Measurements from ENCODE around the gene HDGFL2.
A peak's percentile ranks its signal among the peaks of the same experiment; 100 is the strongest.

Gene HDGFL2

DNA sequence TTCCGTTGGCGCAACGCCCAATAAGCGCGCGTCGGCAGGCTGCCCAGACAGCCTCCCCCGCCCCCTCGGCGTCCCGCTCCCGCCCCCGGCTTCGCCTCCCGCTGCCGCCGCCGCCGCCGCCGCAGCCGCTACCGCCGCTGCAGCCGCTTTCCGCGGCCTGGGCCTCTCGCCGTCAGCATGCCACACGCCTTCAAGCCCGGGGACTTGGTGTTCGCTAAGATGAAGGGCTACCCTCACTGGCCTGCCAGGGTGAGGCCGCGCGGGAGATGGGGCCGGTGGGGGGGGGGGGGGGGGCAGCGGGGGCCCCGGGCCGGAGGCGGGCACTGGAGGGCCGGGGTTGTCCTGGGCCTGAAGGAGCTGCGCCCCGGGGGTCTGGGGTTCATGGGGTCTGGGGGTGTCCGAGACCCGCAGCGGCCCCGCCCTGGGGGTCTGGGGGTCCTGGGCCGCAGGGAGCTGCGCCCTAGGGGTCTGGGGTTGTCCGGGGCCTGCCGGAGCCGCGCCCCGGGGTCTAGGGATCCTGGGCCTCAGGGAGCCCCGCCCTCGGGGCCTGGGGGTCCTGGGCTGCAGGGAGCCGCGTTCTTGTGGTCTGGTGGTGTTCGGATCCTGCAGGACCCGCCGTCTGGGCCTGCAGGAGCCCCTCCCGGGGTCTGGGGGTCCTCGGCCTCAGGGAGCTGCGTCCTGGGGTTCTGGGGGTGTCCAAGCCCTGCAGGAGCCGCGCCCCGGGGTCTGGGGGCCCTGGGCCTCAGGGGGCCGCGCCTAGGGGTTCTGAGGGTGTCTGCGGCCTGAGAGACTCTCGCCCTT lies at the start of gene HDGFL2:
Gene HDGFL2, plus strand, starts transcription at position 124 of the 801 bp plus-strand sequence. Its CDS starts 54 bp downstream, at position 178.
- DNase-seq, result peak in 4 of 51 donors; percentile 46 to 95 (median 90)

DNA sequence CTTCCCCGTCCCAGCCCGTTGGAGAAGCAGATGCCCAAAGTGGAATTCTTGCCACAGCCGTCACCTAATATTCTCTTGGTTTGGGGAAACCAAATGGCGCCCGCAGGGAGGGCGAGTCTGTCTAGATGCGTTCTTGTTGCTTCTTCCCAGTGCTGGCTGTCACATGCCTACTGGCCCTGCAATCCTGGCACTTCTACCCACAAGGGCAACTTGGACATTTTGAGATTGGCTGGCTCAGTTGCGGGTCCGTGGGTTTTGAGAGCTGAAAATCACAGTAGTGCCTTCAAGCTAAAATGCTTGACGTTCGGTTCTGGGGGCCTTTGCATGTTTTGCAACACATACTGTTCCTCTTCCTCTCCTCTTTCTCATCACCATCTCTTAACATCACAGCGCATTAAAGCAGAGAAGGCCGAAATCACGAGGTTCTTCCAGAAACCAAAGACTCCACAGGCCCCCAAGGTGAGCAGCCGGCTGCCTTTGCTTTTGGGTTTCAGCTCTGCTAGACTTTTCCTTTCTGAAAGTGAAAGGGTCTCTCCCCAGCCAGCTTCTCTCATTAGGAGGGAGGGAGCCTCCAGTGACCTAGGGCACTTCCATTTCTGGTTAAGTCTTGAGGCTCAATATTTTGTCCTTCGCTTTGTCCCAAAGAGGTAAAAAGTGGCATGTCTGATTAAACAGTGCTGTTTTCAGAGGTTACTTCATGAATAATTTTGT lies 48.5 kb upstream of the HDGFL2 start:
- no peak for DNase-seq

DNA sequence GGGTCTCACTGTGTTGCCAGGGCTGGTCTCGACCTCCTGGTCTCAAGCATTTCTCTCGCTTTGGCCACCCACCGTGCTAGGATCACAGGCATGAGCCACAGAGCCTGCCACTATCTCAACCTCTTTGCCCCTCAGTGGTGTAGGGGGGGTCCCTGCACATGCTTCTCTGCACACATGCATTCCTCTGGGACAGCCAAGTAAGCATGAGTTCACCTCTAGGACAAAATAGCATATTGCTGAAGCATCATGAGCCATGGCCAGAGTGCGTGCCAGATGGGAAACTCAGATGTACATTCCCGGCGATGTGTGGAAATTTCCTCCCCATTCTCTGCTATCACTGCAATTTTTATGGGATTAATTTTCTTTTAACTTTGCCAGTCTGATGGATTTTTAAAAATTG lies 46.6 kb upstream of the HDGFL2 start:
- DNase-seq, result no peak

DNA sequence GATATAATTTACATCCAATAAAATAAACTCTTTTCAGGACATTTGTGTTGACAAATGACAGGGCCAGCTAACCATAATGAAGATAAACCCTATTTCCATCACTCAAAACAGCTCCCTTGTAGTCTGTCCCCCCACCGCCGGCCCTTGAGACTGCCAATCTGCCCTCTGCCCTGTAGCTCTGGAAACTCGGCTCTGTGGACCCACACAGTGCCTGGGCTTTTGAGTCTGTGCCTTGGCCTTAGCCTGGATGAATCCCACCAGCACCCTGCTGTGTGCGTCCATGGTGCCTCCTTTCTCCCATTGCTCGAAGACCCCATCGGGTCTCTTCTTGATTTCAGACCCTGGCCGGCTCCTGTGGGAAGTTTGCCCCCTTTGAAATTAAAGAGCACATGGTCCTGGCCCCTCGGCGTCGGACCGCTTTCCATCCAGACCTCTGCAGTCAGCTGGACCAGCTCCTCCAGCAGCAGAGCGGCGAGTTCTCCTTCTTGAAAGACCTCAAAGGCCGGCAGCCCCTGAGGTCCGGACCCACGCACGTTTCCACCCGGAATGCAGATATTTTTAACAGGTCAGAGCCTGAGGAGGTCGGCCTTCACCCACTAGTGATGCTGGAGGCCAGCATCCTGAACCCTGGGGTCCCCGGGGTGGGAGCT lies 43.6 kb upstream of the HDGFL2 start:
- no peak for DNase-seq

DNA sequence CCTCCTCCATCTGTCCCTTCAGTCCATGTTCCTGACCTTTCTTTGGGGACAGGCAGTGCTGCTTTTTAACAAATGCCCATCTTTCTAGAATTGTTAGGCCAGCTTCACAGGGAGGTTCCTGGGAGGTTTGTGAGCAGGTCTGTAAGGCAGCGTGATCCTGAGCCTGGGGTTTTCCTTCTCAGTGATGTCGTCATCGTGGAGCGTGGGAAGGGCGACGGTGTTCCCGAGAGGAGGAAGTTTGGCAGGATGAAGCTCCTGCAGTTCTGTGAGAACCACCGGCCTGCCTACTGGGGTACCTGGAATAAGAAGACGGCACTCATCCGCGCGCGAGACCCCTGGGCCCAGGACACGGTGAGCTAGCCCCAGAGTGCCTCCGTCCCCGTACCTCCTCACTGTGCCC lies 42.8 kb upstream of the HDGFL2 start:
- DNase-seq, result no peak

DNA sequence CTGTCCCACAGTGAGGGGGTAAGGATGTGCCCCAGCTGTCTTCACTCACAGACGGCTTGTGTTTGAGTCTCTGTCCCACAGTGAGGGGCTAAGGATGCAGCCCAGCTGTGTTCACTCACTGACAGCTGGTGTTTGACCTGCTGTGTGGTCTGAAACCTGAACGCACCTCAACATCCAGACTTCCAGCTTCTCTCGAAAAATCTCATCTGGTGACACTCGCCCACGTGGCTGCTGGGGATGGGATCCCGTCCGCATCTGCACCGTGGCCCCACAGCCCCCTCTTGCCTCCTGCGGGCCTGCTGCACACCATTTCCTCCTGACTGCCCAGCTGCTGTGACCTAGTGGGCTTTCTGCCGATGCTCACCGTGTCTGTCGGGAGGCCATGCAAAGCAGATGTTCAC lies 42.3 kb upstream of the HDGFL2 start:
- no peak for DNase-seq

DNA sequence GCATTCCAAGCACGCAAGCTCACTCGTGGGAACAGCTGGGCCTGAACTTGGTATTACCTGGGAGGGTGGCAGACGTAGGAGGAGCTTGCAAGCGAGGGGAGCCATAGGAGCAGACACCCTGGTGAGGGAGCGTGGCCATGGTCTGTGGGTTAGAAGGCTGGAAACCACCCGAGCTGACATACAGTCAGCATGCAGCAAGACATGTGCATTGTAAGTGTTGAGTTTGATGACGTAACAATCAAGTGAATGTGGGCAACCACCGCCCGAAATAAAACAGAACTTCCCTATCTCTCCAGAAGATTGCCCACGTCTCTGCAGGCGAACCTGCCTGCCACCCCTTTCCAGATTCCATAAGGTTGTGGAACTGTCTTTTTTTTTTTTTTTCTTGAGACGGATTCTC lies 41.3 kb upstream of the HDGFL2 start:
- DNase-seq, result peak in 25 of 51 donors; percentile 12 to 52 (median 25)

DNA sequence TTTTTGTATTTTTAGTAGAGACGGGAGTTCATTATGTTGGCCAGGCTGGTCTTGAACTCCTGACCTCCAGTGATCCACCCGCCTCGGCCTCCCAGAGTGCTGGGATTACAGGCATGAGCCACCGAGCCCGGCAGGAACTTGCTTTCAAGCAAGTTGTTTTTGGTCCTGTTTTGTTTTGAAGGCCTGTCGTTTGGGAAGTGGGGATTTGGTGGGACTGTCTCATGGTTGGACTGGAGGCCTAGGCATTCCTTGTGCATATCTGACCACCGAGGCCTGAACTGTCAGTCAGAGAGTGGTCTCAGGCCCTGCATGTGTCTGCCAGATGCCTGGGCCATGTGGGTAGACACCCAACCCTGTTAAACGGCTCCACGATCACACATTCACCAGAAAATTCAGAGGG lies 40.8 kb upstream of the HDGFL2 start:
- DNase-seq, result no peak

DNA sequence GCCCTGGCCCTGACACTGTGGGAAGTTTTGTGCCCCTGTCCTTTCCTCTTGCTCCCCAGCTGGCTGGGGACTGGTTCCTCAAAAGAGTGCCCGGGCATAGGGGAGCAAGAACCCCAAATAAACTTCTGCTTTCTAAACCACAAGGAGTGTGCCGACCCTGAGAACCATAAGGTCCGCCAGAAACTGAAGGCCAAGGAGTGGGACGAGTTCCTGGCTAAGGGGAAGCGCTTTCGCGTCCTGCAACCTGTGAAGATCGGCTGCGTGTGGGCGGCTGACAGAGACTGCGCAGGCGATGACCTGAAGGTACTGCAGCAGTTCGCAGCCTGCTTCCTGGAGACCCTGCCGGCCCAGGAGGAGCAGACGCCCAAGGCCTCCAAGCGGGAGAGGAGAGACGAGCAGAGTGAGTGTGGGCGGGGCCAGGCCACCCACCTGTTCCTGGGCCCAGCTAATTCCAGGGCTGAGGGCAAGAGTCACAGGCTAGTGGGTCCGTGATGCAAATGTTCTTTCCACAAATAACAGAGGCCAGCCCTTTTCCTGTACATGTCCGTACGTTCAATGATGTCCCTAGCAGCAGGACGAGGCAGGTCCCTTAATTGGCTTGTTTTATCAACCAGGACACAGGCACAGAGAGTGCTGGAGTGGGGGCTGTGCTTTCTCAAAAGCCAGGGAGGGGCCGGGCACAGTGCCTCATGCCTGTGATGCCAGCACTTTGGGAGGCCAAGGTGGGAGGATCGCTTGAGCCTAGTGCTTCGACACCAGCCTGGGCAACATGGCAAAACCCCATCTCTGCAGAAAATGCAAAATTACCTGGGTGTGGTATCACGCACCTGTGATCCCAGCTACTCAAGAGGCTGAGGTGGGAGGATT lies 40.1 kb upstream of the HDGFL2 start:
- DNase-seq, result peak in 12 of 51 donors; percentile 6 to 43 (median 17)

DNA sequence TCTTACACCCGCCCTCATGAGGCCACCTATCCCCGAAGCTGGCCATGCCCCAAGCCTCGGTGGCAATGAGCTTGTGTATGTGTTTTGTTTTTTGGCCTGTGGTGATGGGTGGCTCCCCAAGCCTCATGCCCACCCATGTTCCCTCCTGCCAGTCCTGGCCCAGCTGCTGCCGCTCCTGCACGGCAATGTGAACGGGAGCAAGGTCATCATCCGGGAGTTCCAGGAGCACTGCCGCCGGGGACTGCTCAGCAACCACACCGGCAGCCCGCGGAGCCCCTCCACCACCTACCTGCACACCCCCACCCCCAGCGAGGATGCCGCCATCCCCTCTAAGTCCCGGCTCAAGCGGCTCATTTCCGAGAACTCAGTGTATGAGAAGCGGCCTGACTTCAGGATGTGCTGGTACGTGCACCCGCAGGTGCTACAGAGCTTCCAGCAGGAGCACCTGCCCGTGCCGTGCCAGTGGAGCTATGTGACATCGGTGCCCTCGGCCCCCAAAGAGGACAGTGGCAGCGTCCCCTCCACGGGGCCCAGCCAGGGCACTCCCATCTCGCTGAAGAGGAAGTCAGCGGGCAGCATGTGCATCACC lies 39.1 kb upstream of the HDGFL2 start:
- DNase-seq, result no peak

DNA sequence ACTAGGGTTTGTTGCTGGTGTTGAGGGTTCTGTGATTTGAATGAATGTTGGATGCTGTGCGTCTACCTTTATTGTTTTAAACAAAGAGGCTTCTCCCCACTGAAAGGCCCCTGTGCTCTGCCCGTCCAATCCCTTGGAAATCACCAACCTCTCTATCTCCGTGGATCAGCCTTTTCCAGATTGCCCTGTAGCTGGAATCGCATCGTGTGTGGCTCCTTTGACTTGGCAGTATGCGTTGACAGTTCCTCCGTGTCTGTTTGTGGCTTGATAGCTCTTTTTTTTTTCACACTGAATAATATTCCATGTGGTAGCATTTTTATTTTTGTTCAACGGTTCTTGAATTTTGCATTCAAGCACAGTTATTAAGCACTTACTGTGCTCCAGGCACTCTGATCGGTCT lies 37.7 kb upstream of the HDGFL2 start:
- DNase-seq, result no peak

DNA sequence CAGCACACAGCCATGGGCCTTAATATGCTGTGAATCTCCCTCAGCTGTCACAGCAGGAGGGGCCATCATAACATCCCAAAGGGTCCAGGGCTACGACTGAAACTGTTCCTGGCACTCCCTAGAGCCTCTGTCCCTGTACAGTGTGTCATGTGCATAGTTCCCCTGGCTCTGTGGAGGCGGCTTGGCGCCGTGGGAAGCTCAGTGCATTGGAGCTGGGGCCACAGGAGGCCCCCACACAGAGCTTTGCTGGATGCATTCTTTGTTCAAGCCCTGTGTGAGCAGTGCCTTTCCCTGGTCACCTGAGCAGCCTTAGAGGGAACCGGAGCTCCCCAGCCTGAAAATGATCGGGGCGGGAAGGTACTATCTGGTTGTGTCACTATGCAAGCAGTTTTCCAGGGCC lies 35.9 kb upstream of the HDGFL2 start:
- no peak for DNase-seq

DNA sequence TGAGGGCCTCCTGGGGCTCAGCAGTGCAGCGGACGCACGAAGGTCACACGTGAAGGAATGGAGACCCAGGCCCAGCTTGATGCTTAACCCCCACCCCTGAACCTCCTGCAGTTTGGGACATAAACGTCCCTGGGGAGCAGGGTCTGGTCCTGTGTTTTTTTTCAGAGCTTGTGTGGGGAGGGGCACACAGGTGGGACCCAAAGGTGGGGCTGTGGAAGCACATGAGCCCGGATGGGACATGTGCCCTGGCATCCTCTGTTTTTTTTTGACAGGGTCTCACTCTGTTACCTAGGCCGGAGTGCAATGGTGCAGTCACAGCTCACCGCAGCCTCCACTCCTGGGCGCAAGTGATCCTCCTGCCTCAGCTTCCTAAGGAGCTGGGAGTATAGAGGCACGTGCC lies 35.0 kb upstream of the HDGFL2 start:
- no peak for DNase-seq

DNA sequence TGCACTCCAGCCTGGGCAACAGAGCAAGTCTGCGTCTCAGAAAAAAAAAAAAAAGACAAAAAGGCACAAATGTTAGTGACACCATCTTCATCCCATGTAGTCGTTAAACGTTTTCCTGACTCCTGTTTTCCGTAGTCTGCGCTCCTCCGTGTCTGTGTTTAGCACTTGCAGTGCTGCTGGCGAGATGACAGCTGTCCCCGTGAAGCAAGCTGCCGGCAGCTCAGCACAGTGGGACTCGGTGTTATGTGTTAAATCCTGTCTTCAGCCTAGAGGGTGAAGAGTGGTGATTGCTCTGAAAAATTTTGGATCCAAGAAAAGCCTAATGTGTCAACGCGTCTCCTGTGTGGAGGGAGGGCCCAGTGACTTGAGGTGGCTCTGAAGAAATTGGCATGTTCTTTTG lies 32.9 kb upstream of the HDGFL2 start:
- DNase-seq, result peak in 1 of 51 donors; percentile 30

DNA sequence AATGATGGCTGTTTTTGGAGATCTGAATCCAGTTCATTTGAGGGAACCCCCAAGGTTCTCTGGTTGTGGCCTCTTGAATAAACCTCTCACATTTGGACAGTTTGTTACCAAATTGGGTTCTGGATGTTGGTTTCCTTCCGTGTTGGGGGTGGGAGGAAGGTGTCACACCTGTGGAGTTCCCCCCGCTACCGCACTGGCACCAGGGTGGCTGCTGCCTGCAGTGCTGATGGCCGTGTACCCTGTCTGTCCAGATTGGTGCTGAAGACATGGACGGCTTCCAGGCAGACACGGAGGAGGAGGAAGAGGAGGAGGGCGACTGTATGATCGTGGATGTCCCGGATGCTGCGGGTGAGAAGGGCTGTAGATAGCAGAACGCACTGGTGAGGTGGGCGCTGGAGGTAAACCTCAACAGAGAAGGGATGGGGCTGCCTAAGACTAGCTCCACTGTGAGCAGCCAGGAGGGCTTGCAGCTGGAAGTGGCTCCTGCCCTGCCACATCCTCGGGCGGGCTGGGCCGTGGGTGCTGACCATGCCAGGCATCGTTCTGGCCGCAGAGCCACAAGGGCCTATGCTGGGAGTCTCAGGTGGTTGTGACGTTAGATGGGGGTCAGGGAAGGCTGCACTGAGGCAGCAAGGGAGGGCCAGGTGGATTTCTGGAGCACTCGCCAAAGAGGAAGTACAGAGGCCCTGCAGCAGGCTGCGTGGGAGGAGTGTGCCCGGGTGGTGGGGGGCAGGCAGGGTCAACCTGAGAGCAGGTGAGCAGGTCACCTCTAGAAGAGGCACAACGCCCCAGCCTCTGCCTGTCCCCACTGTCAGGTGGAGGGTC lies 29.9 kb upstream of the HDGFL2 start:
- DNase-seq, result no peak

DNA sequence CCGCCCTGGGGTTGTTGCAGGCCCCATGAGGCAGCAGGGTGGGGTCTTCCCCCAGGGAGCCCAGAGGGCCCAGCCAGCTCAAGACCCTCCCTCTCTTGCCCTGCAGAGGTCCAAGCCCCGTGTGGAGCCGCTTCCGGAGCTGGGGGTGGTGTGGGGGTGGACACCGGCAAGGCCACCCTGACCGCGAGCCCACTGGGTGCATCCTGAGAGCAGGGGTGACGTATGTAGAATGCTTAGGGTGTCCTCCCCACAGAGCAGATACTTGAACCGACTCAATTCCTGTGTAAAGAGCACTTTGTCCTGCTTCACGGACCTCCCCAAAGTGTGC lies 29.3 kb upstream of the HDGFL2 start:
- no peak for DNase-seq

DNA sequence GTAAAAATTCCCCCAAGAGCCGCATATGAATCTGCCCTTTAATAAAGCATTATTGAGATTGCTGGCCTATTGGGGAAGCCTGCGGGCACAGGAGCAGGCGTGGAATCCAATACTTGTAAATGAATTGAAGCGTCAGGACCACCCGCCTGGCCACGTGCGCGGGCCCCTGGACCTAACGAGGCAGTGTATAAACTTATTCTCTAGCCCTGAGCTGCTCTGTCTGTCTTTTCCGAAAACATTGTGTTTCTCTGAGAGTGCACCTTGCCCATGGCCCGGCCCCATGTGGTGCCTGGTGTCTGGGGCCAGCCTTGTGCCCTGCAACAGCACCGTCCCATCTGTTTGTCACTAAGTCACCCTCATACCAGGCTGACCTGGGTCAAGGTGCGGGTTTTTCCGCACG lies 28.9 kb upstream of the HDGFL2 start:
- DNase-seq, result no peak

DNA sequence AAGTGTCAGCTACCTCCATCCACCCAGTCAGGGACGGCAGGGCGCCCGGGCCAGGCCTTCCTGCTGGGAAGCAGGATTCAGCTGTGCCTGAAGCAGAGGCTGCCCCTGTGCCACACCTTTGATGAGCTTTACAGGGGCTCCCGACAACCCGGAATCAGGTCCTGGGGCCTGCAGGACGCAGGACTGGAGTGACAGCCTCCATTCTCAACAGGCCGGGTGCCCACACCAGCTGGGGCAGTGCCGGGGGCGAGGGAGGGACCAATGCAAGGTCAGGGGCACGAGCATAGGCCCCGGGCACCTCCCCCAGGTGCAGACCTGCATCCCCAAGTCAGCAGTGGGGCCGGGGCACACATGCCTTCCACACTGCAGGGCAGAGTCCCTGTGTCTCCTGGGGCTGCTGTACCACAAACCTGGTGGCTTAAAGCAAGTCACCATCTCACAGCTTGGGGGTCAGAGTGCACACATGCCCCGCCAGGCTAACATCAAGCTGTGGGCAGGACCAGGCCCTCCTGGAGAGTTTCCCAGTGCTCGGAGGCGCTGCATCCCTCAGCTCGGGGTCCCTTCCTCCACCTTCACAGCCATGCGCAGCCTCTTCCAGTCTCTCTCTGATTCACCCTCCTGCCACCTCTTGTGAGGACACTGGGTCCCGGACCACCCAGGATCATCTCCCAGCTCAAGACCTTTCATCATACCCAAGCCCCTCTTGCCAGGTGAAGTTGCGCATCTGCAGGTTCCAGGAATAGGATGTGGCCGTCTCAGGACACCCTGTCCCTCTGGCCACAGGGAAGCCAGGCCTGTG lies 27.9 kb upstream of the HDGFL2 start:
- DNase-seq, result no peak
